Measurements from ENCODE around the gene GATA2.

Gene GATA2

DNA sequence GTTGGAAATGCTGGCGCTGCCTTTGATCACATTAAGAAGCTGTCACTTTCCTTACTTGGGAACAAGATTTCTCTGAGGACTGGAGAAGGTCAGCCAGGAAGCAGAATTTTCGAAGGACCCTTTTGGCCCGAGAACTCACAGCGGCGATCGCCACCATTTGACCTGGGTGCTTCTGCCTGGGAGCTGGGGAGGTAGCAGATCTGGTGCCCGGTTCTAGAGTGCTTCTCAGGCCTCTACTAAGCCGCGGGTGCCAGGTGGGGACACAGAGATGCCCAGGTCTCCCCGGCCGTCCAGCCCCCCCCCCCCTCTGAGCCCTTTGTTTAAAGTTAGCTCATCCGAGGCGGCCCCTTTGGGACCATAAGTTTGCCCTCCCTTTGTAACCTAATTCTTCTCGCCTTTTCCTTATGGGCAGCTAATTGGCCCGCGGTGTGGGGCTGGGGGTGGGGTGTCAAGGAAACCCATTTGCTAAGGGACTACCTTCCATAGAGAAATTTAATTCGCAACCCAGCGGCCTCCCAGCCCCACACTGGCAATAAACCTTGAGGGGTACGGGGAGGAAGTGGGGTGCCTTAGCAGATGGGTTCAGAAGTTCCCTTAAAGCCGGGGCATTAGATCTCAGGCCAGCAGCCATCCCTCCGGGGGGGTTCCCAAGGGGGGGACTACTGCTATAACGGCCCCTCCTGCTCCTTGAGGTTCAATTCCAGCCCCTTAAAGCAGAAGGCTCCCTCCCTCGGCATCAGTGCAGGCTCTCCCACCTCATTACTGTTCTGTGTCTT, 1.9 kb downstream of the GATA2 start:
- Histone ChIP-seq H3K9me3 (ENCODE audit: control insufficient read depth, insufficient read depth, low read length) (no peaks in the 10 kb centered on the region), H3K27me3 (ENCODE audit: control insufficient read depth, insufficient read depth, low read length) (peaks cover 95% of the 10 kb centered on the region), H3K36me3 (ENCODE audit: control insufficient read depth, insufficient read depth, low read length) (no peaks in the 10 kb centered on the region), H3K4me3 (ENCODE audit: low read depth, low read length) (peak overlapping the region; percentile 64), H3K9ac (ENCODE audit: low read depth, low read length) (no peak overlapping the region), H3K4me1 (ENCODE audit: control insufficient read depth, insufficient read depth, low read length) (peaks cover 7% of the 10 kb centered on the region)

DNA sequence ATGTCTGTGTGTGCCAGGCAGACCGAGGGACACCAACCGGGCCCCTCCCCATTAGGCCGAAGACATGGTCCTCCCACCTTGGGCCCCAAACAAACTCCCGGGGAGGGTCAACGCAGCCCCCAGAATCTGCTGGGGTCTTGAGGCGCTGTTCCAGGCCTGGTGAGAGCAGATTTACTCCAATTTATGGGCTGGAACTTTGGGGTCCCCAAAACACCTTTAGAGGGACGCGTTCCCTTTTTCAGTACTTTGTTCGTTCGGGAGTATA, 2.4 kb downstream of the GATA2 start:
- Histone ChIP-seq H3K27me3 (ENCODE audit: control insufficient read depth, insufficient read depth, low read length) (peaks cover 95% of the 10 kb centered on the region), H3K36me3 (ENCODE audit: control insufficient read depth, insufficient read depth, low read length) (no peaks in the 10 kb centered on the region), H3K4me3 (ENCODE audit: low read depth, low read length) (peak overlapping the region; percentile 64), H3K4me1 (ENCODE audit: control insufficient read depth, insufficient read depth, low read length) (peaks cover 7% of the 10 kb centered on the region), H3K9me3 (ENCODE audit: control insufficient read depth, insufficient read depth, low read length) (no peaks in the 10 kb centered on the region), H3K9ac (ENCODE audit: low read depth, low read length) (no peak overlapping the region)

DNA sequence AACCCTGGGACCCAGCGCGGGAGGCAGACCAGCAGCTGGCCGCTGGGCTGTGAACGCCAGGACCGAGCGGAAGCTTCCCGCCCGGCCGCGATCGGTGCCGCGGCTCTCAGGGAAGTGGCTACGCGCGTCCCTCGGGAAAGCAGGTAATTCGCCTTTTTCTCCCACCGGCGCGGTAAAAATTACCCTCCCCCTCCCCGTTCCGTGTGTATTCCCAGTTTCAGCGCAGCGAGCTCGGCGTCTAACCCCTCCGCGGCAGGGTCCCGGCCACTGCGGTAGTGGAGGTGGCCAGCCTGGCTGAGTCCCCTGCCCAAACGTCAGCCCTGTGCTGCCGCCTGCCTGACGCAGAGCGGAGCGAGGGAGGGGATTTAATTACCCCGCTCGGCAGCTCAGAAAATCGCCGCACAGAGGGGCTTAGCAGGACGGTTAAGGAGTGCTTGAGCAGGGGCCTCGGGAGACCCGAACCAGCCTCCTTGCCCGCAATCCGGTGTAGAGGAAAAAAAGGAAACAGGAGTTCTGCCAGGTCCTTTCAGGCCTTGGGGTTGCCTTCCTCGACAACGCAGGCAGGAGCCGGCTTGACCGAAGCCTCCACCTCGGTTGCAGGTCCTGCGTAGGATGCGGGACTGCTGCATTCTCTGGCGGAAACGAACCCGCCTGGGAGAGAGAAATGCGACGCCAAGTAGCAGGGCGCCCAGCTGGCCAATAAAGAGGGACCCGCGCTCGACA, 2.9 kb downstream of the GATA2 start:
- peaks cover 8% of the 10 kb centered on the region for H3K4me1 ChIP-seq (ENCODE audit: control insufficient read depth, insufficient read depth, low read length)
- H3K4me3 ChIP-seq (ENCODE audit: low read depth, low read length), result peak overlapping the region; percentile 64
- H3K9me3 ChIP-seq (ENCODE audit: control insufficient read depth, insufficient read depth, low read length), result no peaks in the 10 kb centered on the region
- no peak overlapping the region for H3K9ac ChIP-seq (ENCODE audit: low read depth, low read length)
- H3K36me3 ChIP-seq (ENCODE audit: control insufficient read depth, insufficient read depth, low read length), result no peaks in the 10 kb centered on the region
- H3K27me3 ChIP-seq (ENCODE audit: control insufficient read depth, insufficient read depth, low read length), result peaks cover 95% of the 10 kb centered on the region

DNA sequence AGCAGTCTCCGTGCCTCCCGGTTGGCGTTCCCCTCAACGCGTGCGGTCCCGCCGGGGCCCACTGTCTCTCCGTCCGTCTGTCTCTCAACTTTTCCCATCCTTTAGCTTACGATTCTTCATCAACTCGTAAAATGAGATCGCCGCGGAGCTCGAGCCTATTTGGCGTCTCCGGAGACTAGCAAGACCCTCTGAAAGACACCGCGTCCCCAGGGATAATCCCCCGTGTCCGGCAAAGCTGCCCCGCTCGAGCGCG, 3.4 kb downstream of the GATA2 start:
- H3K4me3 ChIP-seq (ENCODE audit: low read depth, low read length), result peak overlapping the region; percentile 64
- H3K36me3 ChIP-seq (ENCODE audit: control insufficient read depth, insufficient read depth, low read length), result no peaks in the 10 kb centered on the region
- H3K9me3 ChIP-seq (ENCODE audit: control insufficient read depth, insufficient read depth, low read length), result no peaks in the 10 kb centered on the region
- H3K9ac ChIP-seq (ENCODE audit: low read depth, low read length), result no peak overlapping the region
- peaks cover 9% of the 10 kb centered on the region for H3K4me1 ChIP-seq (ENCODE audit: control insufficient read depth, insufficient read depth, low read length)
- H3K27me3 ChIP-seq (ENCODE audit: control insufficient read depth, insufficient read depth, low read length), result peaks cover 95% of the 10 kb centered on the region

DNA sequence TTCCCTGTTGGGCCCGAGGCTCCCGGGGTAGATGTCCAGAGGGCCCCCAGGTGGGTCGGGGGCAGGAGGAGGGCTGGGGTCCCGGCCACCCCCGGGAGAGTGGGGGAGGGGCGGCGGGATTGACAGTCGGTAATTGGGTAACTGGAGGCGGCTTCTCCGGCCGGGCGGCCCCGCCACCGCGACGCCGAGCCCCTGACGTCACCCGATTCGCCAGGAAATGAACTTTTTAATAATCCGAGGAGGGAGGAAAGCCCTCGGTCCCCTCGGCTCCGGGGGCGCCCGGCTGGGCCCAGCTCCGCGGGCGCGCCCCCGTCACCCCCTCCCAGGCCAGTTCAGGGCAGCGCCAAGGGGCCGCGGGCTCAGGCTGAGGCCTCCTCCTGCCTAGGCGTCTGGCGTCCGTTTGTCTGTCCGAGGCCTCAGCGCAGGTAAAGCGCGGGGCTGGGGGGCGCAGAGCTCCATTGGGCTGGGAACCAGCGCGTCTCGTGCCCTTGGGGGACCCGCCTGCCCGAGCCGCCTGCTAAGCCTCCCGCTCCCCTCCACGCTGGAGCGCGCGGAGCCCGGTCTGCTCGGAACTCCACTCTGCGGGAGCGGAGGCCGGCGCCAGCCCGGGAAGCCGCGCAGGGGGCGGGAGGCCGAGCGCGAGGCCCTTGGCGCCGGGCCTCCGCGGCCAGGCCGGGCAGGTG, 3.9 kb downstream of the GATA2 start:
- Histone ChIP-seq H3K9ac (ENCODE audit: low read depth, low read length) (no peak overlapping the region), H3K4me3 (ENCODE audit: low read depth, low read length) (peak overlapping the region; percentile 64), H3K9me3 (ENCODE audit: control insufficient read depth, insufficient read depth, low read length) (no peaks in the 10 kb centered on the region), H3K27me3 (ENCODE audit: control insufficient read depth, insufficient read depth, low read length) (peaks cover 95% of the 10 kb centered on the region), H3K36me3 (ENCODE audit: control insufficient read depth, insufficient read depth, low read length) (no peaks in the 10 kb centered on the region), H3K4me1 (ENCODE audit: control insufficient read depth, insufficient read depth, low read length) (peaks cover 12% of the 10 kb centered on the region)

DNA sequence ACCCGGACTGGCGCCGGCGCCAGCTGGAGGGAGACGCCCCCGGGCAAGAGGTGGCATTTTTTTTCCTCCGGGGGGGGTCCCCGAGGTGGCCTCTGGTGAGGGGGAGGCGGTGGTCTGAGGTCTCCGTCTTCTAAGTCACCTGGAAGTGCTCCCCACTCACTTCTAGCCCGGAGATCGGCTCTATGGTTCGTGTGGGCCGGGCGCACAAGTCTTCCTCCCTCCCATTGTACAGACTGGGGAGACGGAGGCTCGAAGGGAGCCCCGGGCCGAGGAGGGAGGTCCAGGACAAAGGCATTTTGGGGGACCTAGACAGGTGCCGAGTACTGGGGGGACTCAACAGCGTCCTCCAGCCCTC, 4.4 kb downstream of the GATA2 start:
- peaks cover 95% of the 10 kb centered on the region for H3K27me3 ChIP-seq (ENCODE audit: control insufficient read depth, insufficient read depth, low read length)
- peak overlapping the region; percentile 64 for H3K4me3 ChIP-seq (ENCODE audit: low read depth, low read length)
- H3K9me3 ChIP-seq (ENCODE audit: control insufficient read depth, insufficient read depth, low read length), result no peaks in the 10 kb centered on the region
- H3K9ac ChIP-seq (ENCODE audit: low read depth, low read length), result no peak overlapping the region
- no peaks in the 10 kb centered on the region for H3K36me3 ChIP-seq (ENCODE audit: control insufficient read depth, insufficient read depth, low read length)
- H3K4me1 ChIP-seq (ENCODE audit: control insufficient read depth, insufficient read depth, low read length), result peaks cover 15% of the 10 kb centered on the region

DNA sequence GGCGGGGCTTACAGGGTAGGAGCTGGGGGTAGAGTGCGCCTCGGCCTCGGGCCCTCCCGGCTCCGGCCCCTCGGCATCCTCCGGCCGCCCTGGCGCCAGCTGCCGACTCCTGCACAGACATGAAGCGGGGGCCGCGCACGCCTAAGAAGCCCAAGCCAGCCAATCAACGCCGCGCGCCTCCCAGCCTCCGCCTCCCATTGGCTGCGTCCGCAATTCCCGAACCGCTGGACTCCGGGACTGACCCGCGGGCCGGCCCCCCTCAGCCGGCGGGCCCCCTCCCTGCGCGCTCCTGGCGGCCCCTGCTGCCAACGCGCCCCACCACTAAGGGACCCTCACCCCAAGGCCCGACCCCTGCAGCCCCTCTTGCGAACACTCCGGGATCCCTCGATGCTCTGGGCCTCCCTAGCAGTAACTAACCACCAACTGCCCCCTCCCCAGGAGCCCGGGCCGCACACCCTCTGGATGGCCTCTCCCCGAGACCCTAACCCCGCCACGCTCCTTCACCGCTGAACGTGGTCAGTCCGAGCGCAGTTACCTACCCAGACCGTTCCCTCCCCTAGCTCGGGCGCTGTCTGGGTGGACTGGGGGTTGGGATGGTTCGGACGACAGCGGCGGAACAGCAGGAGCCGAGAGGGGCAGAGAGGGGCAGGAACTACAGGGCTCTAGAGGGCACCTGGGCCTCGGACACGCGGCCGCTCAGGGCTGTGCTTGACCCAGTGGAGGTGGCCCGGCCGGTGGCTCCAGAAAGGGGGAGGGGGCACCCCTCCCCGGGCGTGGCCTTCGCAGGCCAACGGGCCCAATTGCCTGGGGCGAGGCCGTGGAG, 5.0 kb downstream of the GATA2 start:
- Histone ChIP-seq H3K4me1 (ENCODE audit: control insufficient read depth, insufficient read depth, low read length) (peaks cover 18% of the 10 kb centered on the region), H3K27me3 (ENCODE audit: control insufficient read depth, insufficient read depth, low read length) (peaks cover 96% of the 10 kb centered on the region), H3K9me3 (ENCODE audit: control insufficient read depth, insufficient read depth, low read length) (no peaks in the 10 kb centered on the region), H3K4me3 (ENCODE audit: low read depth, low read length) (peak overlapping the region; percentile 64), H3K9ac (ENCODE audit: low read depth, low read length) (no peak overlapping the region), H3K36me3 (ENCODE audit: control insufficient read depth, insufficient read depth, low read length) (no peaks in the 10 kb centered on the region)

DNA sequence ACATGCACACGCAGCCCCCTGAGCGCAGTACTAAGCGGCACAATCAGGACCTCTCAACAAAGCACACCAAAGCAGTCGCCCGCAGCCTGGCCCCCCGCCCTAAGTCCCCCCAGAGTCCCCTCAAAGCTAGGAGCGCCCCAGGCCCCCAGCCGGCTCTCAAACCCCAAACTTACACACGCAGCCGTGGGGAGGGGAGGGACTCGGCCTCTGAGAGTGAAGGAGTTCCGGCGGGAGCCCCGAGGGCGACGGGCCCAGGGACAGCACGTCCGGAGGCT, 5.5 kb downstream of the GATA2 start:
- no peaks in the 10 kb centered on the region for H3K36me3 ChIP-seq (ENCODE audit: control insufficient read depth, insufficient read depth, low read length)
- peaks cover 96% of the 10 kb centered on the region for H3K27me3 ChIP-seq (ENCODE audit: control insufficient read depth, insufficient read depth, low read length)
- H3K9me3 ChIP-seq (ENCODE audit: control insufficient read depth, insufficient read depth, low read length), result no peaks in the 10 kb centered on the region
- peaks cover 18% of the 10 kb centered on the region for H3K4me1 ChIP-seq (ENCODE audit: control insufficient read depth, insufficient read depth, low read length)
- peak overlapping the region; percentile 43 for H3K4me3 ChIP-seq (ENCODE audit: low read depth, low read length)
- no peak overlapping the region for H3K9ac ChIP-seq (ENCODE audit: low read depth, low read length)

DNA sequence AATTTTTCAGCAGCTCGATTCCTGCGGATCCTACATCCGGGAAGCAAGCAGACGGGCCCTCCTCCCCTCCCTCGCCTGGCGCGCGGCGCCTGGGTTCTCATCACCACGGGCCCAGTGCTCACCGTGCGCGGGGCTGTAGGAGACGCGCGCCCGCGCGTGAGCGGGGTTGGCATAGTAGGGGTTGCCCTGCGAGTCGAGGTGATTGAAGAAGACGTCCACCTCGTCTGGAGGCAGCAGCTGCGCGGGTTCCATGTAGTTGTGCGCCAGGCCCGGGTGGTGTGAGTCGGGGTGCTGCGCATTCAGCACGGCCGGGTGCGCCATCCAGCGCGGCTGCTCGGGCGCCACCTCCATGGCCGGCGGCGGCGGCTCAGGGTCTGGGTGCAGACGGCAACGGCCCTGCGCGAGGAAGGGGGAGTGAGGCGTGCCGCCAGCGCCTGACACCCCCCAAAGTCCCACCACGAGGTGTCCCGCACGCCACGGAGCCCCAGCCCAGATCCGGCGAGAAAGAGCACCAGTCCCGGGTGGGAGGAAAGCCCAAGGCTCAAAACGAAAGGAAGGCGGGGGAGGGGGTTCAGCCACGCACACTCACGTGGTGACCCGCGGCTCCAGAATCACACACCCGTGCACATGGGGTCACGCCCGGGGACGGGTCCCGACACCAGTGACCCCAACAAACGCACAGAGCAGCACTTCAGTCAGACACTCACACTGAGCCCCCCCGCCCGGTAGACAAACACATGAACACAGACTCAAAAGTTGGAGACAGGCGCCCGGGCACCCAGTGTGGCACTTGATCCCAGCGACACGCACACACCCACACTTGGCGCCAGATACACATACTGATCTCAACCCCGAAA, 6.1 kb downstream of the GATA2 start:
- Histone ChIP-seq H3K4me1 (ENCODE audit: control insufficient read depth, insufficient read depth, low read length) (peaks cover 22% of the 10 kb centered on the region), H3K36me3 (ENCODE audit: control insufficient read depth, insufficient read depth, low read length) (no peaks in the 10 kb centered on the region), H3K9me3 (ENCODE audit: control insufficient read depth, insufficient read depth, low read length) (no peaks in the 10 kb centered on the region), H3K27me3 (ENCODE audit: control insufficient read depth, insufficient read depth, low read length) (peaks cover 96% of the 10 kb centered on the region), H3K9ac (ENCODE audit: low read depth, low read length) (no peak overlapping the region), H3K4me3 (ENCODE audit: low read depth, low read length) (peak overlapping the region; percentile 43)

DNA sequence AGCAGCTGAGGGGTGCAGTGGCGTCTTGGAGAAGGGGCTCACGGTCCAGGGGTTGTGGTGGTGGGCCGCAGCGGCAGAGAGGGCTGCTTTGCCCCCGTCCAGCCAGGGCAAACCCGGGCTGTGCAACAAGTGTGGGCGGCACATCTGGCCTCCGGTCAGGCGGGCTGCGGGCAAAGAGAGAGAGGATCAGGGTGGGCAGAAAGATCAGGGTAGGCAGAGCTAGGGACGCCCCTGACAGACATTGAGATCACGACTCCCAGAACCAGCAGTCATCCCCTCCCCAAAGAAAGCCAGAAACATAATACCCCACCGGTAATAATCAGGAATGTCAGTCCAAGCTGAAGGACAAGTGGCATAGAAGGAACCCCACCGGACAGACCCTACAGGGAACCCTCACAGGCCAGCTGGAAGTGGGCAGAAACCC, 6.8 kb downstream of the GATA2 start:
- Histone ChIP-seq H3K4me1 (ENCODE audit: control insufficient read depth, insufficient read depth, low read length) (peaks cover 20% of the 10 kb centered on the region), H3K27me3 (ENCODE audit: control insufficient read depth, insufficient read depth, low read length) (peaks cover 96% of the 10 kb centered on the region), H3K4me3 (ENCODE audit: low read depth, low read length) (peak overlapping the region; percentile 43)

More for the DNA sequence above, 6.8 kb downstream of the GATA2 start:
- Histone ChIP-seq H3K9me3 (ENCODE audit: control insufficient read depth, insufficient read depth, low read length) (no peaks in the 10 kb centered on the region), H3K9ac (ENCODE audit: low read depth, low read length) (no peak overlapping the region), H3K36me3 (ENCODE audit: control insufficient read depth, insufficient read depth, low read length) (no peaks in the 10 kb centered on the region)

Measured in iPS-15b (cell line).